Measurements from ENCODE around the gene ZBTB20. TPM values are rescaled to one million over a fixed set of nuclear protein-coding genes. Genes with fewer than 3 reads are reported as not detected.

ZBTB20 gene
- total RNA-seq, 6 donors from 2014 or later, result 40.0 to 150 (median 65.8) TPM

DNA sequence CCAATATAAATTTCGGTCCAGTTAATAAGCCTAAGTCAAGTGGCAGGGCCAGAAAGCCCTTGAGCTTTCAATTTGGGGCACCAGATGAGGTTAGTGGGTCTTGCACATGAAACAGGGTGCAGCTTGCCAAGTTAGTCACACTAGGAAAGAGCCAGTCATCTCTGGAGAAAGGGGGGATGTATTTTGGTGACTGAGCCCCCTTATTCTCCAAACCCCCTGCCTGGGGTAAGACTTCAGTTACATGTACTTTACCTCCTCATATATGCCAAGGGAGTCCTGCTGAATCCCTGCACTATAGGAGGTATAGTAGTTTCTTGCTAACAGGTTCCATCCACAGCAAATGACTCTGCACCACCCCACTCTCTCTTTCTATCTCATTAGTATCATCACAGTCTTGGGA lies 790.6 kb downstream of the ZBTB20 start:
- ATAC-seq (ENCODE audit: low FRiP score in 2 of 2) (no peak), DNase-seq (no peak)
- WGBS, 2 donors, result 60 to 74% methylated on average over 1 of the region's 1 CpG
- no peaks in the 10 kb centered on the region for H3K4me1 ChIP-seq
- H3K36me3 ChIP-seq, result peaks cover 0 to 6% (median 1%) of the 10 kb centered on the region in 4 donors
- H3K4me3 ChIP-seq, result no peak overlapping the region
- H3K27ac ChIP-seq, result no peak overlapping the region
- H3K9me3 ChIP-seq, result no peaks in the 10 kb centered on the region
- TF ChIP-seq EP300 (IDR thresholded peaks at IDR 0.05), result no peak
- no peak for TF ChIP-seq POLR2A (IDR thresholded peaks at IDR 0.05)
- TF ChIP-seq POLR2AphosphoS5 (IDR thresholded peaks at IDR 0.05), result no peak
- TF ChIP-seq, protein P1, sequence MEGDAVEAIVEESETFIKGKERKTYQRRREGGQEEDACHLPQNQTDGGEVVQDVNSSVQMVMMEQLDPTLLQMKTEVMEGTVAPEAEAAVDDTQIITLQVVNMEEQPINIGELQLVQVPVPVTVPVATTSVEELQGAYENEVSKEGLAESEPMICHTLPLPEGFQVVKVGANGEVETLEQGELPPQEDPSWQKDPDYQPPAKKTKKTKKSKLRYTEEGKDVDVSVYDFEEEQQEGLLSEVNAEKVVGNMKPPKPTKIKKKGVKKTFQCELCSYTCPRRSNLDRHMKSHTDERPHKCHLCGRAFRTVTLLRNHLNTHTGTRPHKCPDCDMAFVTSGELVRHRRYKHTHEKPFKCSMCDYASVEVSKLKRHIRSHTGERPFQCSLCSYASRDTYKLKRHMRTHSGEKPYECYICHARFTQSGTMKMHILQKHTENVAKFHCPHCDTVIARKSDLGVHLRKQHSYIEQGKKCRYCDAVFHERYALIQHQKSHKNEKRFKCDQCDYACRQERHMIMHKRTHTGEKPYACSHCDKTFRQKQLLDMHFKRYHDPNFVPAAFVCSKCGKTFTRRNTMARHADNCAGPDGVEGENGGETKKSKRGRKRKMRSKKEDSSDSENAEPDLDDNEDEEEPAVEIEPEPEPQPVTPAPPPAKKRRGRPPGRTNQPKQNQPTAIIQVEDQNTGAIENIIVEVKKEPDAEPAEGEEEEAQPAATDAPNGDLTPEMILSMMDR (IDR thresholded peaks at IDR 0.05), result no peak
- H3K27me3 ChIP-seq, result no peaks in the 10 kb centered on the region

DNA sequence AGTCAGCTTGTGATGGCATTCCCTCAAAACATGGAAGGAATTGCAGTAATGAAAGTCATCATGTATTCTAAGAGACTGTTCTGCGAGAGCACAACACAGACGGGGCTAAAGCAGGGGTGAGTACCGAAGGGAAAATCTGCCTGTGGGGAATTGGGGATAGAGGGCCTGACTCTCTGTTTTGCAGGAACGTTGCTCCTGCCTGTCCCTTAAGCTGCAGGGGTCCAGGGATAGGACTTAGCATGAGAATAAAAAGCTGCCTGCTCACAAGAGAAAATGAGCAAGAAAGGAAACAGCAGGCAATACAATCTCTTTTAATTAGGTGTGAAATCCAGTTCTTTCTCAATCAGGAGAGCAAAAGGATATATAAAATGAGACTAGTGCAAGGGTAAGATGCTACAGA lies 791.0 kb downstream of the ZBTB20 start:
- Histone ChIP-seq H3K4me1 (no peaks in the 10 kb centered on the region), H3K27ac (no peak overlapping the region), H3K4me3 (no peak overlapping the region), H3K27me3 (no peaks in the 10 kb centered on the region), H3K9me3 (no peaks in the 10 kb centered on the region), H3K36me3 (peaks cover 0 to 11% (median 5%) of the 10 kb centered on the region in 4 donors)
- TF ChIP-seq, protein P1 (IDR thresholded peaks at IDR 0.05), result no peak
- TF ChIP-seq EP300 (IDR thresholded peaks at IDR 0.05) (no peak), POLR2A (IDR thresholded peaks at IDR 0.05) (no peak), POLR2AphosphoS5 (IDR thresholded peaks at IDR 0.05) (no peak)
- 72 to 73% methylated on average over 4 of the region's 4 CpGs for WGBS, 2 donors
- no peak for ATAC-seq (ENCODE audit: low FRiP score in 2 of 2)
- DNase-seq, result no peak

DNA sequence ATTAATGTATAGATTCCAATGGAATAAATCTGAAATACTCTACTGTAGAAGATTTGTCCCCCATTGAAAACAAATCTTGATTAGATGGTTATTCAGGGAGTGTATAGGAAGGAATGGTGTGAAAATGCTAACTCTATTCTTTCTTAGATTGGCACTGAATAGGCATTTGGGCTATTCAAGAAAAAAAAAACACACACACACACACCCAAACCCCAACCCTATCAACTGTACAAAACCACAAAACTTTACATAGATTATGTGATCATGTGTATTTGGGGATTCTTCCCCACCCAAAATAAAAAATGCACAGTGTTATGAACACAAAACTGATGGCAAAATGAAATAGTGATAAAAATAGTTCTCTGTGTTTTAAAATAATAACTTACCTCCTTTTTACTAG lies 791.4 kb downstream of the ZBTB20 start:
- no peak for DNase-seq
- H3K4me1 ChIP-seq, result no peaks in the 10 kb centered on the region
- no peaks in the 10 kb centered on the region for H3K9me3 ChIP-seq
- no peaks in the 10 kb centered on the region for H3K27me3 ChIP-seq
- no peak for TF ChIP-seq EP300 (IDR thresholded peaks at IDR 0.05)
- no peak for TF ChIP-seq POLR2AphosphoS5 (IDR thresholded peaks at IDR 0.05)
- H3K36me3 ChIP-seq, result peaks cover 4 to 15% (median 9%) of the 10 kb centered on the region in 4 donors
- ATAC-seq (ENCODE audit: low FRiP score in 2 of 2), result no peak
- H3K27ac ChIP-seq, result no peak overlapping the region
- no peak overlapping the region for H3K4me3 ChIP-seq

DNA sequence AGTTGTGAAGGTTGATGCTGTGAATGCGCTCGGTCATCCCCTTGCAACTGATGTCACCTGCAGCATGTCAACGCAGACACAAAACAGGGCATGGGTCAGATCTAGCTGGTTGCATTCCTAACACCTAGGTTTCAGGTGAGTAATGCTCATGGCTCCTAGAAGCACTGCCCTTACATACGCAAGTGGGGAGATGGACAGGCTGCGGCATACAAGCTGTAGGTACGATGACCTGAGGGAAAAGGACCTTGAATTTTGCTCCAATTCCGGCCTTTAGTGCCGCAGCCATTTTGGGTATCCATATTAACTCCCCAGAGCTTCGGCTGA lies 795.3 kb downstream of the ZBTB20 start:
- TF ChIP-seq, protein P1 (IDR thresholded peaks at IDR 0.05), result no peak
- TF ChIP-seq POLR2AphosphoS5 (IDR thresholded peaks at IDR 0.05) (no peak), EP300 (IDR thresholded peaks at IDR 0.05) (no peak), POLR2A (IDR thresholded peaks at IDR 0.05) (no peak)
- H3K36me3 ChIP-seq, result peaks cover 14 to 29% (median 23%) of the 10 kb centered on the region in 4 donors
- no peaks in the 10 kb centered on the region for H3K4me1 ChIP-seq
- WGBS, 2 donors, result 98 to 99% methylated on average over 9 of the region's 9 CpGs
- no peak overlapping the region for H3K4me3 ChIP-seq
- H3K27ac ChIP-seq, result no peak overlapping the region
- no peaks in the 10 kb centered on the region for H3K9me3 ChIP-seq
- no peak for DNase-seq
- ATAC-seq (ENCODE audit: low FRiP score in 2 of 2), result no peak
- no peaks in the 10 kb centered on the region for H3K27me3 ChIP-seq

DNA sequence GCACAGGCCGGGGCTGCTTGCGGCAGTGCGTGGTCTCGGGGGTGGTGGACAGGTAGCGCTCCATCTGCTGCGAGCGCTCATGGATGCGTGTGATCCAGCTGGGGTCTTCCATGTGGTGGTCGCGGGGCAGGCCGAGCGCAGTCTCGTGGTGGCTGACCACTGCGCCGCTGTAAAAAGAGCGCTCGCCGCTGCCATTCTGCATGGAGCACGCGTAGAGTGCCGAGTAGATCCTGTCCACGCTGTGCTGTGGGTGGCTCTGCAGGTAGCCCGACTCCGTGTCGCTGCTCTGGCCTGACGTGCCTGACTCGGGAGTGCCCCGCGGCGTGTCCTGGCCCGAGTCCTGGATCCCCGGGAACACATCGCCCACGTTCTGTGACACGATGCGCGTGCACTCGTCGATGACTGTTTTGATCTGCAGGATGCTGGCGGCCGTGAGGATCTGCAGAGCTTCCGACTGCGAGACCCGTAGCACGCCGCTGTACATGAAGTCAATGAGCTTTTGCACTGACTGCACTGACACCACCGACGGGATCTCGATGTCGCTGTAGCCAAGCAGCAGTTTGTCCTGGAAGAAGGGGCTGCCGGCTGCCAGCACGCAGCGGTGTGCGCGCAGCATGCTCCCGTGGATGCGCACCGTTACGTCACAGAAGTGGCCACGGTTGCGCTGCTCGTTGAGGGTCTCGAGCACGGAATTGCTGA lies 795.8 kb downstream of the ZBTB20 start:
- H3K27me3 ChIP-seq, result no peaks in the 10 kb centered on the region
- H3K4me1 ChIP-seq, result no peaks in the 10 kb centered on the region
- TF ChIP-seq POLR2AphosphoS5 (IDR thresholded peaks at IDR 0.05) (no peak), POLR2A (IDR thresholded peaks at IDR 0.05) (no peak), EP300 (IDR thresholded peaks at IDR 0.05) (no peak)
- TF ChIP-seq, protein P1 (IDR thresholded peaks at IDR 0.05), result no peak
- 95 to 98% methylated on average over 25 to 62 of the region's 64 CpGs for WGBS, 2 donors
- no peak overlapping the region for H3K27ac ChIP-seq
- peaks cover 14 to 29% (median 23%) of the 10 kb centered on the region in 4 donors for H3K36me3 ChIP-seq
- no peak overlapping the region for H3K4me3 ChIP-seq
- ATAC-seq (ENCODE audit: low FRiP score in 2 of 2) (peak in 1 of 2 donors; percentile 22), DNase-seq (peak in 1 of 2 donors; percentile 73)
- H3K9me3 ChIP-seq, result no peaks in the 10 kb centered on the region
